ENCODE data around the gene PGBD1. TPM values are rescaled to one million over a fixed set of nuclear protein-coding genes. Genes with fewer than 3 reads are reported as not detected.

Gene PGBD1
- total RNA-seq, 1 donor from 2014 or later, result 7.9 TPM

DNA sequence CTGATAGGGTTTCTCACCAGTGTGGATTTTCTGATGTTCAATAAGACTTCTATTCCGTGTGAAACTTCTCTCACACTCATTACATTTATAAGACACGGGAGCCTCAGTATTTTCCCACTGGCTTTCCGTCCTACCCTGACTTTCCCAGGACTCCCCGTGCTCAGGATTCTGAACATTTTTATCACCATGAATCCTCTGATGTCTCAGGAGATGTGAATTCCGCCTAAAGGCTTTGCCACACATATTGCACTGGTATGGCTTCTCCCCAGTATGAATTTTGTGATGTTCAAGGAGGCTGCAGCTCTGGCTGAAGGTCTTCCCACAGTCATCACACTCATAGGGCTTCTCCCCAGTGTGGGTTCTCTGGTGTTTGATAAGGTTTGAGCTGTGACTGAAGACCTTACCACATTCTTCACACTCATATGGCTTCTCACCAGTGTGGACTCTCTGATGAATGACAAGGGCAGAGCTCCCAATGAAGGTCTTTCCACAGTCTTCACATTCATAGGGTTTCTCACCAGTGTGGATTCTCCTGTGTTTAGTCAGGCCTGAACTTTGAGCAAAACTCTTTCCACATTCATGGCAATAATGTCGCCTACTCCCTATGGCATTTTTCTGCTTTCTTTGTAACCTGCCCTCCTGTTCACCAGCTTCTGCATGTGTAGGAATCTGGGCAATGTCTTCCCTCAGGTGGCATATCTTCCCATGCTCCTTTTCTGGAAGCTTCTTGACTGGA lies 36.0 kb upstream of the PGBD1 start:
- Mint-ChIP-seq H3K4me3 (ENCODE audit: unreplicated experiment) (no peak overlapping the region), H3K9me3 (ENCODE audit: unreplicated experiment) (no peaks in the 10 kb centered on the region), H3K27ac (ENCODE audit: unreplicated experiment) (no peak overlapping the region), H3K27me3 (ENCODE audit: low read depth, unreplicated experiment) (no peaks in the 10 kb centered on the region), H3K4me1 (ENCODE audit: low read depth, unreplicated experiment) (no peaks in the 10 kb centered on the region), H3K36me3 (ENCODE audit: low read depth, unreplicated experiment) (peaks cover 17% of the 10 kb centered on the region)
- Histone ChIP-seq H3K27me3 (ENCODE audit: insufficient read depth, low read length) (no peaks in the 10 kb centered on the region), H3K79me2 (ENCODE audit: insufficient read depth, low read length) (peaks cover 2% of the 10 kb centered on the region), H3K4me1 (ENCODE audit: insufficient read depth, low read length) (no peaks in the 10 kb centered on the region), H4K20me1 (ENCODE audit: insufficient read depth, low read length) (no peaks in the 10 kb centered on the region), H3K36me3 (ENCODE audit: insufficient read depth, low read length) (peaks cover 16% of the 10 kb centered on the region), H3K4me3 (ENCODE audit: insufficient read depth, low read depth, low read length) (no peak overlapping the region), H3K4me2 (ENCODE audit: low read length) (no peak overlapping the region), H3K27ac (ENCODE audit: low read depth, low read length) (no peak overlapping the region), H3K9ac (ENCODE audit: low read length) (no peak overlapping the region), H3K9me3 (ENCODE audit: insufficient read depth, low read depth, low read length) (no peaks in the 10 kb centered on the region), H2AFZ (ENCODE audit: low read depth, low read length) (no peak overlapping the region)
- FAIRE-seq (no peak), DNase-seq (ENCODE audit: low read depth) (no peak)
- TF ChIP-seq EZH2 (IDR thresholded peaks at IDR 0.05; ENCODE audit: insufficient read depth, low read length) (no peak), CTCF (IDR thresholded peaks at IDR 0.05; ENCODE audit: insufficient read depth, low read depth, low read length) (no peak)

GRCh38 chr6:28248916-28249315 lies 32.5 kb upstream of the PGBD1 start:
- FAIRE-seq (no peak), DNase-seq (ENCODE audit: low read depth) (no peak)
- Mint-ChIP-seq H3K4me1 (ENCODE audit: low read depth, unreplicated experiment) (peaks cover 9% of the 10 kb centered on the region), H3K36me3 (ENCODE audit: low read depth, unreplicated experiment) (peaks cover 15% of the 10 kb centered on the region), H3K9me3 (ENCODE audit: unreplicated experiment) (no peaks in the 10 kb centered on the region), H3K27ac (ENCODE audit: unreplicated experiment) (no peak overlapping the region), H3K27me3 (ENCODE audit: low read depth, unreplicated experiment) (no peaks in the 10 kb centered on the region), H3K4me3 (ENCODE audit: unreplicated experiment) (no peak overlapping the region)
- Histone ChIP-seq H3K79me2 (ENCODE audit: insufficient read depth, low read length) (peaks cover 15% of the 10 kb centered on the region), H3K9ac (ENCODE audit: low read length) (no peak overlapping the region), H3K36me3 (ENCODE audit: insufficient read depth, low read length) (peaks cover 16% of the 10 kb centered on the region), H4K20me1 (ENCODE audit: insufficient read depth, low read length) (no peaks in the 10 kb centered on the region), H3K9me3 (ENCODE audit: insufficient read depth, low read depth, low read length) (no peaks in the 10 kb centered on the region), H3K27ac (ENCODE audit: low read depth, low read length) (no peak overlapping the region), H2AFZ (ENCODE audit: low read depth, low read length) (no peak overlapping the region), H3K27me3 (ENCODE audit: insufficient read depth, low read length) (no peaks in the 10 kb centered on the region), H3K4me2 (ENCODE audit: low read length) (no peak overlapping the region), H3K4me1 (ENCODE audit: insufficient read depth, low read length) (peaks cover 11% of the 10 kb centered on the region), H3K4me3 (ENCODE audit: insufficient read depth, low read depth, low read length) (no peak overlapping the region)
- TF ChIP-seq EZH2 (IDR thresholded peaks at IDR 0.05; ENCODE audit: insufficient read depth, low read length) (no peak), CTCF (IDR thresholded peaks at IDR 0.05; ENCODE audit: insufficient read depth, low read depth, low read length) (no peak)

- H2AFZ ChIP-seq (ENCODE audit: low read depth, low read length), result no peak overlapping the region
- no peaks in the 10 kb centered on the region for H3K9me3 ChIP-seq (ENCODE audit: insufficient read depth, low read depth, low read length)
- peaks cover 6% of the 10 kb centered on the region for H3K36me3 Mint-ChIP-seq (ENCODE audit: low read depth, unreplicated experiment)
- no peaks in the 10 kb centered on the region for H4K20me1 ChIP-seq (ENCODE audit: insufficient read depth, low read length)
- peak overlapping the region; percentile 93 for H3K4me2 ChIP-seq (ENCODE audit: low read length)
- H3K4me3 ChIP-seq (ENCODE audit: insufficient read depth, low read depth, low read length), result peak overlapping the region; percentile 81
- H3K4me1 ChIP-seq (ENCODE audit: insufficient read depth, low read length), result peaks cover 11% of the 10 kb centered on the region
- H3K9me3 Mint-ChIP-seq (ENCODE audit: unreplicated experiment), result no peaks in the 10 kb centered on the region
- no peaks in the 10 kb centered on the region for H3K27me3 Mint-ChIP-seq (ENCODE audit: low read depth, unreplicated experiment)
- TF ChIP-seq EZH2 (IDR thresholded peaks at IDR 0.05; ENCODE audit: insufficient read depth, low read length), result no peak
- no peak for TF ChIP-seq CTCF (IDR thresholded peaks at IDR 0.05; ENCODE audit: insufficient read depth, low read depth, low read length)
- H3K9ac ChIP-seq (ENCODE audit: low read length), result no peak overlapping the region
- peaks cover 15% of the 10 kb centered on the region for H3K79me2 ChIP-seq (ENCODE audit: insufficient read depth, low read length)
- DNase-seq (ENCODE audit: low read depth), result no peak
- H3K27ac Mint-ChIP-seq (ENCODE audit: unreplicated experiment), result no peak overlapping the region
- no peak for FAIRE-seq
- H3K27ac ChIP-seq (ENCODE audit: low read depth, low read length), result no peak overlapping the region
- H3K4me3 Mint-ChIP-seq (ENCODE audit: unreplicated experiment), result peak overlapping the region; percentile 80
- peaks cover 4% of the 10 kb centered on the region for H3K36me3 ChIP-seq (ENCODE audit: insufficient read depth, low read length)
- H3K27me3 ChIP-seq (ENCODE audit: insufficient read depth, low read length), result no peaks in the 10 kb centered on the region
- peaks cover 9% of the 10 kb centered on the region for H3K4me1 Mint-ChIP-seq (ENCODE audit: low read depth, unreplicated experiment)
Observed at GRCh38 chr6:28250747-28251146, 30.6 kb upstream of the PGBD1 start.
